HG03103 (cell line): ENCODE data around the gene SOCS4.
A peak's percentile ranks its signal among the peaks of the same experiment; 100 is the strongest.
"Not testable (repeated sequence)": the region's sequence is repeated elsewhere in the genome, so short reads cannot be mapped to it uniquely, and the experiment has no call there.

Source experiments
- ATAC-seq: cut with Tn5 transposase; IDR thresholded peaks from one replicate; pipeline ENCODE4 v1.9.1; 2021; ENCODE audit warnings: low read depth; ENCODE audit not compliant: unreplicated experiment

SOCS4 gene

GRCh38 chr14:55051423-55052268, 24.6 kb downstream of the SOCS4 start, which contains the start of gene MAPK1IP1L:
TSS of gene MAPK1IP1L (plus strand) at chr14:55051647. CDS start at chr14:55061684, 10,037 bp downstream.
- ATAC-seq: peak; percentile 86

- no peak for ATAC-seq
These were observed 25.4 kb downstream of the SOCS4 start for GRCh38 chr14:55052269-55052930.

- no peak for ATAC-seq
These were observed 26.0 kb downstream of the SOCS4 start for GRCh38 chr14:55053018-55053417.

GRCh38 chr14:55053500-55053899, 26.5 kb downstream of the SOCS4 start:
- ATAC-seq: no peak

GRCh38 chr14:55054098-55054497, 27.1 kb downstream of the SOCS4 start:
- ATAC-seq: no peak

GRCh38 chr14:55057919-55058318, 30.9 kb downstream of the SOCS4 start:
- ATAC-seq: no peak

- no peak for ATAC-seq
These were observed 32.3 kb downstream of the SOCS4 start for GRCh38 chr14:55059333-55059732.

GRCh38 chr14:55062517-55063351, 35.7 kb downstream of the SOCS4 start:
- no peak for ATAC-seq

GRCh38 chr14:55064896-55065295, 37.9 kb downstream of the SOCS4 start:
- not testable (repeated sequence) for ATAC-seq

GRCh38 chr14:55065411-55065810, 38.4 kb downstream of the SOCS4 start:
- ATAC-seq: no peak

GRCh38 chr14:55066223-55066622, 39.2 kb downstream of the SOCS4 start:
- ATAC-seq: no peak

GRCh38 chr14:55070981-55071411, 44.0 kb downstream of the SOCS4 start:
- ATAC-seq: no peak

- peak; percentile 39 for ATAC-seq
These were observed 45.0 kb downstream of the SOCS4 start for GRCh38 chr14:55071870-55072640.

GRCh38 chr14:55073856-55074255, 46.8 kb downstream of the SOCS4 start:
- no peak for ATAC-seq

GRCh38 chr14:55074662-55075061, 47.6 kb downstream of the SOCS4 start:
- ATAC-seq: peak; percentile 44

- ATAC-seq: no peak
These were observed 48.7 kb downstream of the SOCS4 start for GRCh38 chr14:55075628-55076175.

- ATAC-seq: no peak
These were observed 50.4 kb downstream of the SOCS4 start for GRCh38 chr14:55077170-55078151.

GRCh38 chr14:55079961-55080360, 52.9 kb downstream of the SOCS4 start:
- ATAC-seq: not testable (repeated sequence)
